H1 (cell line): ENCODE results near the gene NR2E1. TPM values are rescaled to one million over a fixed set of nuclear protein-coding genes. Genes with fewer than 3 reads are reported as not detected.

Experiments
- CTCF ChIA-PET: fragments of 300-600 bp; sonication (Branson Sonifier 250); formaldehyde crosslinking; loops from one replicate; lab custom pipeline; 2021; ENCODE audit not compliant: partially characterized antibody; lab: Charles Lee
- POLR2A ChIA-PET: fragments of 300-600 bp; sonication (Branson Sonifier 250); formaldehyde crosslinking; loops from one replicate; lab custom pipeline; 2021; ENCODE audit warnings: inconsistent platforms; ENCODE audit not compliant: partially characterized antibody; lab: Charles Lee
- DNase-seq, 2 experiments: peaks; one replicate each; pipeline versions ENCODE4 v3.0.0 to v3.0.0-alpha.2; 2010 to 2022; ENCODE audit warnings: low spot score in 2 of 2, low read depth in 1 of 2, mixed read lengths in 1 of 2
- FAIRE-seq: peaks from 2 replicates; lab custom pipeline; 2011; peaks lifted over from hg19 to GRCh38; lab: Jason Lieb, UNC
- H2AFZ ChIP-seq: 2 replicates; pipeline ENCODE4 v1.8.1; 2012; ENCODE audit warnings: low read length, inconsistent platforms
- H2AK5ac ChIP-seq: 2 replicates; pipeline ENCODE4 v1.6.1; 2013; ENCODE audit warnings: low read depth, low read length
- H2BK120ac ChIP-seq: replicated peaks from 2 replicates; pipeline ENCODE3; 2013; ENCODE audit warnings: low read depth, low read length, inconsistent platforms
- H2BK12ac ChIP-seq: 2 replicates; pipeline ENCODE4 v1.6.1; 2013; ENCODE audit warnings: low read depth, low read length
- H2BK15ac ChIP-seq: 2 replicates; pipeline ENCODE4 v1.6.1; 2013; ENCODE audit warnings: low read length
- H2BK20ac ChIP-seq: 2 replicates; pipeline ENCODE4 v1.6.1; 2013; ENCODE audit warnings: low read length
- H2BK5ac ChIP-seq: 2 replicates; pipeline ENCODE4 v1.6.1; 2013; ENCODE audit warnings: low read depth, low read length
- H3K14ac ChIP-seq: 2 replicates; pipeline ENCODE4 v1.6.1; 2013; ENCODE audit warnings: inconsistent platforms; ENCODE audit not compliant: insufficient read length
- H3K18ac ChIP-seq: 2 replicates; pipeline ENCODE4 v1.6.1; 2013; ENCODE audit warnings: low read length; ENCODE audit errors: extremely low read depth
- H3K23ac ChIP-seq: 2 replicates; pipeline ENCODE4 v1.6.1; 2013; ENCODE audit warnings: inconsistent platforms; ENCODE audit not compliant: insufficient read length
- H3K23me2 ChIP-seq: 2 replicates; pipeline ENCODE4 v1.6.1; 2013; ENCODE audit warnings: low read depth, low read length
- H3K27ac ChIP-seq: 2 replicates; pipeline ENCODE4 v1.6.1; 2011; ENCODE audit warnings: low read depth, low read length, inconsistent platforms
- H3K27me3 ChIP-seq, 4 experiments: replicated peaks in 1 of 4; 1 replicate in 1 of 4; 2 replicates in 3 of 4; pipeline versions ENCODE4 v1.6.1 to v1.8.1; 2011 to 2013; ENCODE audit warnings: low read length in 3 of 4, mild to moderate bottlenecking in 3 of 4, inconsistent platforms in 2 of 4, mixed read lengths in 2 of 4, moderate library complexity in 1 of 4; ENCODE audit not compliant: control insufficient read depth in 3 of 4, insufficient read depth in 3 of 4; ENCODE audit errors: extremely low read depth in 1 of 4
- H3K36me3 ChIP-seq, 4 experiments: 2 replicates each; pipeline versions ENCODE4 v1.6.1 to v1.8.1; 2011 to 2013; ENCODE audit warnings: mild to moderate bottlenecking in 4 of 4, low read length in 3 of 4, moderate library complexity in 2 of 4, control low read depth in 1 of 4, inconsistent platforms in 1 of 4; ENCODE audit not compliant: insufficient read depth in 4 of 4, control insufficient read depth in 2 of 4
- H3K4ac ChIP-seq: replicated peaks from 2 replicates; pipeline ENCODE3; 2013; ENCODE audit warnings: low read length, low read depth, mixed read lengths, inconsistent platforms; ENCODE audit not compliant: insufficient read length
- H3K4me1 ChIP-seq, 4 experiments: replicated peaks in 1 of 4; 1 replicate in 1 of 4; 2 replicates in 3 of 4; pipeline versions ENCODE4 v1.6.1 to v1.8.1; 2011 to 2013; ENCODE audit warnings: low read length in 3 of 4, inconsistent platforms in 2 of 4, mixed read lengths in 1 of 4; ENCODE audit not compliant: insufficient read depth in 4 of 4, control insufficient read depth in 3 of 4
- H3K4me2 ChIP-seq, 2 experiments: 2 replicates each; pipeline versions ENCODE4 v1.6.1 to v1.8.1; 2011 to 2013; ENCODE audit warnings: low read depth in 2 of 2, low read length in 2 of 2, control low read depth in 1 of 2, inconsistent platforms in 1 of 2, mild to moderate bottlenecking in 1 of 2; ENCODE audit not compliant: insufficient read depth in 1 of 2
- H3K4me3 ChIP-seq, 4 experiments: fragments of 200-600, 300-600 bp in 1 of 4; sonication (generic), shearing (Covaris generic), sonication (Bioruptor Twin) in 1 of 4; 2 replicates each; pipeline versions ENCODE4 v1.5.1 to v1.8.1; 2011 to 2016; ENCODE audit warnings: low read length in 4 of 4, low read depth in 3 of 4, control low read depth in 2 of 4, inconsistent platforms in 2 of 4, mild to moderate bottlenecking in 2 of 4, mixed read lengths in 1 of 4, moderate library complexity in 1 of 4; ENCODE audit not compliant: insufficient read depth in 2 of 4; ENCODE audit errors: extremely low read depth in 1 of 4
- H3K56ac ChIP-seq: replicated peaks from 2 replicates; pipeline ENCODE3; 2013; ENCODE audit warnings: low read depth, mild to moderate bottlenecking, mixed read lengths, low read length, inconsistent platforms; ENCODE audit not compliant: insufficient read length
- H3K79me1 ChIP-seq: 2 replicates; pipeline ENCODE4 v1.6.1; 2013; ENCODE audit warnings: low read depth, low read length, control low read depth
- H3K79me2 ChIP-seq, 2 experiments: 2 replicates each; pipeline versions ENCODE4 v1.6.1 to v1.8.1; 2012 to 2013; ENCODE audit warnings: low read length in 2 of 2, mild to moderate bottlenecking in 2 of 2, inconsistent platforms in 1 of 2; ENCODE audit not compliant: insufficient read depth in 2 of 2, control insufficient read depth in 1 of 2
- H3K9ac ChIP-seq, 4 experiments: replicated peaks in 1 of 4; 1 replicate in 1 of 4; 2 replicates in 3 of 4; pipeline versions ENCODE4 v1.6.1 to v1.8.1; 2011 to 2013; ENCODE audit warnings: low read depth in 3 of 4, low read length in 3 of 4, control low read depth in 2 of 4, mild to moderate bottlenecking in 2 of 4, moderate library complexity in 2 of 4, inconsistent platforms in 1 of 4; ENCODE audit errors: extremely low read depth in 1 of 4
- H3K9me3 ChIP-seq, 2 experiments: 2 replicates each; pipeline versions ENCODE4 v1.6.1 to v1.8.1; 2012 to 2013; ENCODE audit warnings: mild to moderate bottlenecking in 2 of 2, moderate library complexity in 2 of 2, control low read depth in 1 of 2, inconsistent platforms in 1 of 2, low read depth in 1 of 2, low read length in 1 of 2, mixed read lengths in 1 of 2; ENCODE audit not compliant: insufficient read depth in 2 of 2
- H4K20me1 ChIP-seq, 2 experiments: replicated peaks in 1 of 2; 2 replicates each; pipeline versions ENCODE3 to v1.8.1; 2011 to 2013; ENCODE audit warnings: inconsistent platforms in 2 of 2, low read length in 2 of 2, mild to moderate bottlenecking in 1 of 2; ENCODE audit not compliant: insufficient read depth in 2 of 2, control insufficient read depth in 1 of 2
- H4K5ac ChIP-seq: 2 replicates; pipeline ENCODE4 v1.6.1; 2013; ENCODE audit warnings: low read length, low read depth, mixed read lengths, inconsistent platforms; ENCODE audit not compliant: insufficient read length
- H4K8ac ChIP-seq: 2 replicates; pipeline ENCODE4 v1.8.0; 2013; ENCODE audit warnings: mild to moderate bottlenecking, moderate library complexity, low read length, inconsistent platforms; ENCODE audit not compliant: insufficient read depth; ENCODE audit errors: extremely low read depth
- H4K91ac ChIP-seq: replicated peaks from 2 replicates; pipeline ENCODE3; 2013; ENCODE audit warnings: low read length, mixed read lengths, inconsistent platforms; ENCODE audit not compliant: insufficient read length
- EZH2 ChIP-seq: fragments of 200-600 bp; sonication (generic); IDR thresholded peaks from 2 replicates; pipeline ENCODE4 v1.7.1; 2012; ENCODE audit warnings: low read depth, mild to moderate bottlenecking, moderate library complexity, low read length, inconsistent platforms; ENCODE audit not compliant: severe bottlenecking
- HDAC6 ChIP-seq: IDR thresholded peaks from one replicate; pipeline ENCODE4 v1.7.1; 2012; ENCODE audit warnings: low read depth, mild to moderate bottlenecking, inconsistent platforms, low read length, moderate library complexity
- RBBP5 ChIP-seq: IDR thresholded peaks from 2 replicates; pipeline ENCODE4 v1.7.1; 2012; ENCODE audit warnings: low read depth, mild to moderate bottlenecking, inconsistent platforms, low read length, moderate library complexity, borderline replicate concordance
- RNF2 ChIP-seq: fragments of 200-900, 300-1000 bp; sonication (generic); IDR thresholded peaks from 2 replicates; pipeline ENCODE4 v1.7.1; 2016; ENCODE audit warnings: borderline replicate concordance, low read depth, mild to moderate bottlenecking, antibody characterized with exemption, low read length; ENCODE audit not compliant: poor library complexity, severe bottlenecking; ENCODE audit errors: missing control alignments
- SUZ12 ChIP-seq: fragments of 200-600 bp; sonication (generic); IDR thresholded peaks from 2 replicates; pipeline ENCODE4 v1.6.1; 2012; ENCODE audit warnings: mild to moderate bottlenecking, inconsistent platforms, low read length, moderate library complexity, mixed read lengths
- WGBS, 2 experiments: shearing (Covaris generic) in 1 of 2; methylation state at CpG; one replicate each; pipeline versions ENCODE4 v1.1.6 to v1.1.7; 2013 to 2015; ENCODE audit warnings: low lambda C conversion rate in 2 of 2, mixed read lengths in 2 of 2, inconsistent platforms in 1 of 2, low coverage in 1 of 2, missing lambda C conversion rate in 1 of 2; ENCODE audit not compliant: insufficient replicate concordance in 2 of 2, insufficient coverage in 1 of 2, insufficient read length in 1 of 2; ENCODE audit errors: extremely low coverage in 1 of 2, missing lambda C conversion rate in 1 of 2; 5-methylcytosine and 5-hydroxymethylcytosine counted together
- polyA plus RNA-seq, 7 experiments: library from polyadenylated mRNA; depleted of rRNA in 3 of 7; stranded (reverse) in 5 of 7; unstranded in 2 of 7; fragments of >200 nt in 5 of 7; fragments of 200-250 nt in 2 of 7; gene quantifications; 1 replicate in 5 of 7; 2 replicates in 1 of 7; 4 replicates in 1 of 7; pipeline versions ENCODE4 v1.2.1 to v1.2.3, GENCODE V29; 2011 to 2013; ENCODE audit warnings: missing spikeins in 2 of 7, mixed read lengths in 2 of 7
- total RNA-seq: library from RNA; stranded (reverse); fragmentation: NEBNext Ultra II Directional; extraction: Animal tissue kit (Norgen Biotek cat#: 25700); gene quantifications from 2 replicates; pipeline ENCODE4 v1.2.1, GENCODE V29; 2021
- TF ChIP-seq, protein P1 (sequence below): IDR thresholded peaks from 2 replicates; pipeline ENCODE4 v1.6.1; 2011; ENCODE audit warnings: low read length, improper control_type of control experiment

NR2E1 gene
- total and polyA plus RNA-seq, 2 of the 8 experiments (the other 6 are each of a cell fraction or from before 2014, with no cell fraction given), result not detected

GRCh38 chr6:108175176-108175591 is 9.4 kb downstream of the NR2E1 start:
- Histone ChIP-seq H3K27me3 (peaks cover 75 to 89% (median 80%) of the 10 kb centered on the region in 4 experiments), H3K18ac (no peak overlapping the region), H2BK5ac (no peak overlapping the region), H3K9me3 (no peaks in the 10 kb centered on the region), H3K23ac (no peak overlapping the region), H3K27ac (no peak overlapping the region), H2BK12ac (no peak overlapping the region), H2BK15ac (no peak overlapping the region), H4K20me1 (peaks cover 19 to 37% of the 10 kb centered on the region in 2 experiments), H3K79me2 (no peaks in the 10 kb centered on the region), H4K8ac (no peak overlapping the region), H3K4ac (no peak overlapping the region), H3K9ac (no peak overlapping the region), H2AFZ (no peak overlapping the region), H2BK120ac (no peak overlapping the region), H3K56ac (no peak overlapping the region), H3K23me2 (peaks cover 5% of the 10 kb centered on the region; the same call in 1 of the 2 replicates), H3K14ac (no peak overlapping the region), H3K4me1 (peaks cover 0 to 25% (median 17%) of the 10 kb centered on the region in 4 experiments; a peak in 6 of 7 replicates), H4K5ac (no peak overlapping the region), H2AK5ac (no peak overlapping the region), H3K4me3 (peak overlapping the region in 3 of 4 experiments; percentile 27 to 53 (median 33); a peak in 5 of 8 replicates), H2BK20ac (no peak overlapping the region), H3K4me2 (peak overlapping the region; percentile 69 to 84; a peak in 3 of 4 replicates), H3K79me1 (no peaks in the 10 kb centered on the region), H4K91ac (no peak overlapping the region), H3K36me3 (no peaks in the 10 kb centered on the region)
- WGBS, 2 experiments, result 11% methylated on average over 19 of the region's 22 CpGs; no CpG with 5 or more reads in 1 of the 2 experiments
- ChIA-PET CTCF (interaction anchor here (0.6 to 3.8 kb wide), 33 partner anchors 8 to 670 kb away, joined by 3 to 38 read pairs (median 4); partner anchors contain the start of gene NR2E1), POLR2A (interaction anchor here (1.5 kb wide), 1 partner anchor 120 kb away, joined by 4 read pairs; the partner anchor contains the start of gene AFG1L)
- DNase-seq, result no peak
- FAIRE-seq, result no peak
- no peak for TF ChIP-seq HDAC6
- peak; percentile 37 for TF ChIP-seq RNF2
- peak; percentile 55 for TF ChIP-seq SUZ12
- 0 out of 2 replicates have a peak, but pooled peaks have one; percentile 15 for TF ChIP-seq RBBP5
- TF ChIP-seq, protein P1, sequence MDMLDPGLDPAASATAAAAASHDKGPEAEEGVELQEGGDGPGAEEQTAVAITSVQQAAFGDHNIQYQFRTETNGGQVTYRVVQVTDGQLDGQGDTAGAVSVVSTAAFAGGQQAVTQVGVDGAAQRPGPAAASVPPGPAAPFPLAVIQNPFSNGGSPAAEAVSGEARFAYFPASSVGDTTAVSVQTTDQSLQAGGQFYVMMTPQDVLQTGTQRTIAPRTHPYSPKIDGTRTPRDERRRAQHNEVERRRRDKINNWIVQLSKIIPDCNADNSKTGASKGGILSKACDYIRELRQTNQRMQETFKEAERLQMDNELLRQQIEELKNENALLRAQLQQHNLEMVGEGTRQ, result no peak
- peak; percentile 53 for TF ChIP-seq EZH2
